ENCODE results near the gene C9. TPM values are rescaled to one million over a fixed set of nuclear protein-coding genes. Genes with fewer than 3 reads are reported as not detected.

Gene C9
- total and polyA plus RNA-seq, 4 donors: 128 to 3,238 (median 748) TPM

GRCh38 chr5:39323542-39323941, 40.8 kb downstream of the C9 start:
- no peaks in the 10 kb centered on the region for H3K27me3 ChIP-seq (ENCODE audit: control insufficient read depth in 4 of 4, insufficient read depth in 4 of 4, low read length in 3 of 4)
- no peak for DNase-seq (ENCODE audit: low spot score)
- H3K9ac ChIP-seq (ENCODE audit: low read depth in 1 of 2, low read length in 2 of 2): no peak overlapping the region
- no peaks in the 10 kb centered on the region for H3K4me1 ChIP-seq (ENCODE audit: control insufficient read depth in 4 of 4, insufficient read depth in 4 of 4, low read length in 3 of 4)
- WGBS: 81% methylated on average over 3 of the region's 3 CpGs
- H3K27ac ChIP-seq (ENCODE audit: low read depth in 1 of 2, low read length in 2 of 2): no peak overlapping the region
- H3K9me3 ChIP-seq (ENCODE audit: control insufficient read depth in 4 of 4, low read length in 3 of 4): no peaks in the 10 kb centered on the region
- H3K36me3 ChIP-seq (ENCODE audit: control insufficient read depth in 4 of 4, insufficient read depth in 3 of 4, low read depth in 1 of 4, low read length in 3 of 4): peaks cover 0 to 58% (median 51%) of the 10 kb centered on the region in 4 donors
- no peak for TF ChIP-seq ATF3 (IDR thresholded peaks at IDR 0.05)
- no peak for TF ChIP-seq RAD21 (IDR thresholded peaks at IDR 0.05)
- TF ChIP-seq CTCF (IDR thresholded peaks at IDR 0.05; ENCODE audit: low read depth, low read length, missing input control): no peak
- no peak for TF ChIP-seq MAX (IDR thresholded peaks at IDR 0.05)
- no peak for TF ChIP-seq REST (IDR thresholded peaks at IDR 0.05)
- TF ChIP-seq FOXA1 (IDR thresholded peaks at IDR 0.05): no peak
- no peak for TF ChIP-seq FOXA2 (IDR thresholded peaks at IDR 0.05)
- no peak overlapping the region for H3K4me3 ChIP-seq (ENCODE audit: low read depth in 1 of 3, low read length in 3 of 3)

- Histone ChIP-seq H3K36me3 (ENCODE audit: control insufficient read depth in 4 of 4, insufficient read depth in 3 of 4, low read depth in 1 of 4, low read length in 3 of 4) (peaks cover 0 to 72% (median 56%) of the 10 kb centered on the region in 4 donors), H3K9ac (ENCODE audit: low read depth in 1 of 2, low read length in 2 of 2) (no peak overlapping the region), H3K4me3 (ENCODE audit: low read depth in 1 of 3, low read length in 3 of 3) (no peak overlapping the region), H3K9me3 (ENCODE audit: control insufficient read depth in 4 of 4, low read length in 3 of 4) (no peaks in the 10 kb centered on the region), H3K27ac (ENCODE audit: low read depth in 1 of 2, low read length in 2 of 2) (no peak overlapping the region), H3K4me1 (ENCODE audit: control insufficient read depth in 4 of 4, insufficient read depth in 4 of 4, low read length in 3 of 4) (no peaks in the 10 kb centered on the region), H3K27me3 (ENCODE audit: control insufficient read depth in 4 of 4, insufficient read depth in 4 of 4, low read length in 3 of 4) (no peaks in the 10 kb centered on the region)
- TF ChIP-seq NR2F2 (IDR thresholded peaks at IDR 0.05): no peak
- TF ChIP-seq ZBTB33 (IDR thresholded peaks at IDR 0.05): no peak
- TF ChIP-seq RXRA (IDR thresholded peaks at IDR 0.05): no peak
- no peak for TF ChIP-seq REST (IDR thresholded peaks at IDR 0.05)
- no peak for TF ChIP-seq YY1 (IDR thresholded peaks at IDR 0.05)
- TF ChIP-seq CTCF (IDR thresholded peaks at IDR 0.05; ENCODE audit: low read depth, low read length, missing input control): no peak
- no peak for TF ChIP-seq FOXA2 (IDR thresholded peaks at IDR 0.05)
- no peak for TF ChIP-seq HNF4G (IDR thresholded peaks at IDR 0.05)
- no peak for TF ChIP-seq JUND (IDR thresholded peaks at IDR 0.05)
- TF ChIP-seq SP1 (IDR thresholded peaks at IDR 0.05): no peak
- no peak for TF ChIP-seq FOXA1 (IDR thresholded peaks at IDR 0.05)
- TF ChIP-seq ATF3 (IDR thresholded peaks at IDR 0.05): no peak
- WGBS: 97% methylated on average over 3 of the region's 3 CpGs
- no peak for DNase-seq (ENCODE audit: low spot score)
Observed at GRCh38 chr5:39319395-39319794, 44.9 kb downstream of the C9 start.

Measured in liver (tissue), 9 donors.